ENCODE results near the gene TNFRSF14.
"Not testable (repeated sequence)": the region's sequence is repeated elsewhere in the genome, so short reads cannot be mapped to it uniquely, and the experiment has no call there.

TNFRSF14 gene

GRCh38 chr1:2539312-2539907 lies 16.8 kb upstream of the TNFRSF14 start:
- DNase-seq (ENCODE audit: low spot score) = no peak

- DNase-seq (ENCODE audit: low spot score) = no peak
These were observed 15.2 kb upstream of the TNFRSF14 start for GRCh38 chr1:2540816-2541492.

GRCh38 chr1:2541619-2542245 lies 14.4 kb upstream of the TNFRSF14 start:
- DNase-seq (ENCODE audit: low spot score) = no peak

GRCh38 chr1:2542246-2542915 lies 13.8 kb upstream of the TNFRSF14 start:
- DNase-seq (ENCODE audit: low spot score) = no peak

- no peak for DNase-seq (ENCODE audit: low spot score)
These were observed 12.6 kb upstream of the TNFRSF14 start for GRCh38 chr1:2543543-2544092.

- no peak for DNase-seq (ENCODE audit: low spot score)
These were observed 11.9 kb upstream of the TNFRSF14 start for GRCh38 chr1:2544093-2544874.

- DNase-seq (ENCODE audit: low spot score) = no peak
These were observed 11.1 kb upstream of the TNFRSF14 start for GRCh38 chr1:2544875-2545640.

- DNase-seq (ENCODE audit: low spot score) = peak; percentile 89
These were observed 10.2 kb upstream of the TNFRSF14 start for GRCh38 chr1:2545754-2546514.

- DNase-seq (ENCODE audit: low spot score) = peak; percentile 95
These were observed 9.5 kb upstream of the TNFRSF14 start for GRCh38 chr1:2546515-2547209.

- peak; percentile 40 for DNase-seq (ENCODE audit: low spot score)
These were observed 8.7 kb upstream of the TNFRSF14 start for GRCh38 chr1:2547210-2548067.

- DNase-seq (ENCODE audit: low spot score) = peak; percentile 86
These were observed 8.0 kb upstream of the TNFRSF14 start for GRCh38 chr1:2548068-2548589.

GRCh38 chr1:2549367-2550029 lies 6.7 kb upstream of the TNFRSF14 start:
- not testable (repeated sequence) for DNase-seq (ENCODE audit: low spot score)

- not testable (repeated sequence) for DNase-seq (ENCODE audit: low spot score)
These were observed 5.8 kb upstream of the TNFRSF14 start for GRCh38 chr1:2550309-2550861.

- not testable (repeated sequence) for DNase-seq (ENCODE audit: low spot score)
These were observed 4.6 kb upstream of the TNFRSF14 start for GRCh38 chr1:2551544-2551943.

GRCh38 chr1:2552189-2552588 lies 4.0 kb upstream of the TNFRSF14 start:
- DNase-seq (ENCODE audit: low spot score) = no peak

GRCh38 chr1:2553076-2553475 lies 3.1 kb upstream of the TNFRSF14 start:
- not testable (repeated sequence) for DNase-seq (ENCODE audit: low spot score)

GRCh38 chr1:2553871-2554620 lies 2.1 kb upstream of the TNFRSF14 start:
- DNase-seq (ENCODE audit: low spot score) = no peak
